HepG2 (cell line): ENCODE results near the gene KLB. TPM values are rescaled to one million over a fixed set of nuclear protein-coding genes. Genes with fewer than 3 reads are reported as not detected.

Source experiments
- HOXA5 ChIP-seq: sonication (generic); formaldehyde crosslinking; IDR thresholded peaks from 2 replicates; pipeline ENCODE4 v1.4.0; 2020; ENCODE audit warnings: missing genetic modification reagents
- HOXA9 ChIP-seq: sonication (generic); formaldehyde crosslinking; IDR thresholded peaks from 2 replicates; pipeline ENCODE4 v1.8.1; 2022; ENCODE audit warnings: missing genetic modification reagents, mild to moderate bottlenecking, moderate library complexity, borderline replicate concordance
- JDP2 ChIP-seq: sonication (generic); formaldehyde crosslinking; IDR thresholded peaks from 2 replicates; pipeline ENCODE4 v1.8.1; 2022; ENCODE audit warnings: missing genetic modification reagents, borderline replicate concordance
- JUN ChIP-seq: sonication (generic); formaldehyde crosslinking; IDR thresholded peaks from 2 replicates; pipeline ENCODE4 v1.4.0; 2020; ENCODE audit warnings: mild to moderate bottlenecking, missing genetic modification reagents
- NCOA2 ChIP-seq: sonication (generic); formaldehyde crosslinking; IDR thresholded peaks from 2 replicates; pipeline ENCODE4 v1.8.0; 2022; ENCODE audit warnings: inconsistent platforms
- POLR2A ChIP-seq, 2 experiments: IDR thresholded peaks; 2 replicates each; pipeline ENCODE4 v1.6.1; 2011; ENCODE audit warnings: low read depth in 2 of 2, low read length in 2 of 2, mild to moderate bottlenecking in 1 of 2, moderate library complexity in 1 of 2; ENCODE audit not compliant: insufficient read depth in 1 of 2
- RBM39 ChIP-seq: fragments of 200-400 bp; formaldehyde crosslinking; IDR thresholded peaks from one replicate; pipeline ENCODE4 v1.6.1; 2018; ENCODE audit warnings: antibody characterized with exemption, mild to moderate bottlenecking, low read depth, low read length; ENCODE audit not compliant: poor library complexity, severe bottlenecking
- RNF2 ChIP-seq: fragments of 450-650 bp; conservative IDR thresholded peaks from 2 replicates; pipeline ENCODE4 v1.6.1; 2016; ENCODE audit warnings: low read depth
- TBP ChIP-seq: sonication (generic); formaldehyde crosslinking; IDR thresholded peaks from 2 replicates; pipeline ENCODE4 v1.5.0; 2020; ENCODE audit warnings: missing genetic modification reagents
- TP53 ChIP-seq: sonication (generic); formaldehyde crosslinking; conservative IDR thresholded peaks from 2 replicates; pipeline ENCODE4 v1.4.0; 2020; ENCODE audit warnings: missing genetic modification reagents
- WIZ ChIP-seq: sonication (generic); formaldehyde crosslinking; IDR thresholded peaks from 2 replicates; pipeline ENCODE4 v1.5.1; 2020; ENCODE audit warnings: mild to moderate bottlenecking, missing genetic modification reagents
- ZBTB1 ChIP-seq: sonication (generic); formaldehyde crosslinking; IDR thresholded peaks from 2 replicates; pipeline ENCODE4 v1.4.0; 2020; ENCODE audit warnings: missing genetic modification reagents, borderline replicate concordance
- ZBTB33 ChIP-seq: sonication (generic); formaldehyde crosslinking; IDR thresholded peaks from 2 replicates; pipeline ENCODE4 v1.4.0; 2020; ENCODE audit warnings: missing genetic modification reagents
- ZBTB7A ChIP-seq: sonication (generic); formaldehyde crosslinking; IDR thresholded peaks from 2 replicates; pipeline ENCODE4 v1.8.0; 2022; ENCODE audit warnings: mild to moderate bottlenecking, missing genetic modification reagents
- ZFP36L1 ChIP-seq: sonication (generic); formaldehyde crosslinking; IDR thresholded peaks from 2 replicates; pipeline ENCODE4 v1.8.0; 2022; ENCODE audit warnings: mild to moderate bottlenecking, missing genetic modification reagents, moderate library complexity
- ZNF232 ChIP-seq: sonication (generic); formaldehyde crosslinking; IDR thresholded peaks from 2 replicates; pipeline ENCODE4 v1.4.0; 2020; ENCODE audit warnings: missing genetic modification reagents, borderline replicate concordance
- ZNF276 ChIP-seq: sonication (generic); formaldehyde crosslinking; IDR thresholded peaks from 2 replicates; pipeline ENCODE4 v1.4.0; 2020; ENCODE audit warnings: mild to moderate bottlenecking, low read depth, missing genetic modification reagents
- ZNF296 ChIP-seq: sonication (generic); formaldehyde crosslinking; conservative IDR thresholded peaks from 2 replicates; pipeline ENCODE4 v1.5.0; 2020; ENCODE audit warnings: mild to moderate bottlenecking, missing genetic modification reagents
- ZNF674 ChIP-seq: sonication (generic); formaldehyde crosslinking; IDR thresholded peaks from 2 replicates; pipeline ENCODE4 v1.5.0; 2020; ENCODE audit warnings: low read depth, mild to moderate bottlenecking, missing genetic modification reagents
- polyA plus RNA-seq, 8 experiments: library from polyadenylated mRNA; depleted of rRNA in 3 of 8; stranded (reverse) in 7 of 8; unstranded in 1 of 8; fragments of >200 nt; fragmentation: Illumina TruSeq in 4 of 8; extraction: Trizol in 4 of 8; gene quantifications; 2 replicates each; pipeline versions ENCODE4 v1.2.1 to v1.2.3, GENCODE V29; 2011 to 2016; ENCODE audit warnings: low read depth in 4 of 8, missing spikeins in 1 of 8, mixed read lengths in 1 of 8; ENCODE audit not compliant: insufficient read depth in 1 of 8
- total RNA-seq, 5 experiments: library from RNA; depleted of rRNA; stranded (reverse); fragments of >200 nt; fragmentation: Illumina TruSeq; extraction: Trizol; gene quantifications; 2 replicates each; pipeline ENCODE4 v1.2.3, GENCODE V29; 2016; ENCODE audit warnings: low read depth in 1 of 5
- TF ChIP-seq, protein P1 (sequence below): sonication (generic); formaldehyde crosslinking; IDR thresholded peaks from 2 replicates; pipeline ENCODE4 v1.4.0; 2020; ENCODE audit warnings: missing genetic modification reagents
- TF ChIP-seq, protein P2 (sequence below): IDR thresholded peaks from 2 replicates; pipeline ENCODE4 v1.6.1; 2016; ENCODE audit warnings: missing compliant biosample characterization, missing genetic modification reagents, borderline replicate concordance

The KLB gene
- total and polyA plus RNA-seq, 2 of the 13 experiments (the other 11 are each of a cell fraction or from before 2014, with no cell fraction given) = 25.3 to 82.0 TPM

DNA sequence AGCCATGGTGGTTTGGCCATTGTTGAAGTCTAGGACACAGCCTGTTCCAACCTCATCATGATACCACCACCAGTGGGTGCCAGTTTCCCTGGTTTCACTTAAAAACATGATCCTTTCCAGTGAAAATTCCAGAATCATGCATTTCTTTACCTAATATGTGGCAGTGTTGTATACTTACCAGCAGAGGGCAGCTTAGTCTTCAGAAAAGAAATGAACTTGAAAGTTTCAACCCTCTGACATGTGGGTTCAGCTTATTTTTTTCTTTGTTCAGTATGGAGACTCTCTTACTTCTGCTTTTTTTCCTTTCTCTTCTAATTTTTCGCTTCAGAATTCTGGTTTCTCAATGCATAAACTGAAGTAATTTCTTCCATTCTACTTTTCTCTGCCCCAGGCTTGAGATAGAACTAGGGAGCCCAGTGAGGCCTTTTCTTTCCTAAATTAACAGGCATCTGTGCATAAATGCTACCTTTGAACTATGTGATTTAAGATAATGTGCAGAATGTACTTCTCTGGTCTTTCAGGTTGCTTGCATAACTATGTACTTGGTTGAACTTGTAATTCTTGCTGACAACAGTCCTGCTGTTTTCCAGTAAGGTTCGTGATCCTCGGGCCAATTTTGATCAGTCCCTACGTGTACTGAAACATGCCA lies 62.8 kb downstream of the KLB start (continued):
- TF ChIP-seq NCOA2 (CRISPR knock-in tag) = no peak
- TF ChIP-seq RBM39 = no peak
- no peak for TF ChIP-seq HOXA9 (CRISPR knock-in tag)
- TF ChIP-seq POLR2A (IDR thresholded peaks at IDR 0.05; ENCODE audit: insufficient read depth in 1 of 2, low read depth in 2 of 2, low read length in 2 of 2) = no peak
- no peak for TF ChIP-seq ZNF296 (CRISPR knock-in tag)
- no peak for TF ChIP-seq TP53 (CRISPR knock-in tag)
- TF ChIP-seq ZBTB33 = no peak
- TF ChIP-seq ZNF232 (CRISPR knock-in tag) = no peak
- TF ChIP-seq RNF2 = no peak
- TF ChIP-seq JUN (CRISPR knock-in tag) = no peak
- TF ChIP-seq ZFP36L1 (CRISPR knock-in tag) = no peak
- TF ChIP-seq HOXA5 (CRISPR knock-in tag) = peak; percentile 73
- TF ChIP-seq ZBTB1 (CRISPR knock-in tag) = no peak
- TF ChIP-seq, protein P1, sequence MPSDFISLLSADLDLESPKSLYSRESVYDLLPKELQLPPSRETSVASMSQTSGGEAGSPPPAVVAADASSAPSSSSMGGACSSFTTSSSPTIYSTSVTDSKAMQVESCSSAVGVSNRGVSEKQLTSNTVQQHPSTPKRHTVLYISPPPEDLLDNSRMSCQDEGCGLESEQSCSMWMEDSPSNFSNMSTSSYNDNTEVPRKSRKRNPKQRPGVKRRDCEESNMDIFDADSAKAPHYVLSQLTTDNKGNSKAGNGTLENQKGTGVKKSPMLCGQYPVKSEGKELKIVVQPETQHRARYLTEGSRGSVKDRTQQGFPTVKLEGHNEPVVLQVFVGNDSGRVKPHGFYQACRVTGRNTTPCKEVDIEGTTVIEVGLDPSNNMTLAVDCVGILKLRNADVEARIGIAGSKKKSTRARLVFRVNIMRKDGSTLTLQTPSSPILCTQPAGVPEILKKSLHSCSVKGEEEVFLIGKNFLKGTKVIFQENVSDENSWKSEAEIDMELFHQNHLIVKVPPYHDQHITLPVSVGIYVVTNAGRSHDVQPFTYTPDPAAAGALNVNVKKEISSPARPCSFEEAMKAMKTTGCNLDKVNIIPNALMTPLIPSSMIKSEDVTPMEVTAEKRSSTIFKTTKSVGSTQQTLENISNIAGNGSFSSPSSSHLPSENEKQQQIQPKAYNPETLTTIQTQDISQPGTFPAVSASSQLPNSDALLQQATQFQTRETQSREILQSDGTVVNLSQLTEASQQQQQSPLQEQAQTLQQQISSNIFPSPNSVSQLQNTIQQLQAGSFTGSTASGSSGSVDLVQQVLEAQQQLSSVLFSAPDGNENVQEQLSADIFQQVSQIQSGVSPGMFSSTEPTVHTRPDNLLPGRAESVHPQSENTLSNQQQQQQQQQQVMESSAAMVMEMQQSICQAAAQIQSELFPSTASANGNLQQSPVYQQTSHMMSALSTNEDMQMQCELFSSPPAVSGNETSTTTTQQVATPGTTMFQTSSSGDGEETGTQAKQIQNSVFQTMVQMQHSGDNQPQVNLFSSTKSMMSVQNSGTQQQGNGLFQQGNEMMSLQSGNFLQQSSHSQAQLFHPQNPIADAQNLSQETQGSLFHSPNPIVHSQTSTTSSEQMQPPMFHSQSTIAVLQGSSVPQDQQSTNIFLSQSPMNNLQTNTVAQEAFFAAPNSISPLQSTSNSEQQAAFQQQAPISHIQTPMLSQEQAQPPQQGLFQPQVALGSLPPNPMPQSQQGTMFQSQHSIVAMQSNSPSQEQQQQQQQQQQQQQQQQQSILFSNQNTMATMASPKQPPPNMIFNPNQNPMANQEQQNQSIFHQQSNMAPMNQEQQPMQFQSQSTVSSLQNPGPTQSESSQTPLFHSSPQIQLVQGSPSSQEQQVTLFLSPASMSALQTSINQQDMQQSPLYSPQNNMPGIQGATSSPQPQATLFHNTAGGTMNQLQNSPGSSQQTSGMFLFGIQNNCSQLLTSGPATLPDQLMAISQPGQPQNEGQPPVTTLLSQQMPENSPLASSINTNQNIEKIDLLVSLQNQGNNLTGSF (CRISPR knock-in tag) = no peak
- TF ChIP-seq JDP2 (CRISPR knock-in tag) = no peak
- TF ChIP-seq, protein P2, sequence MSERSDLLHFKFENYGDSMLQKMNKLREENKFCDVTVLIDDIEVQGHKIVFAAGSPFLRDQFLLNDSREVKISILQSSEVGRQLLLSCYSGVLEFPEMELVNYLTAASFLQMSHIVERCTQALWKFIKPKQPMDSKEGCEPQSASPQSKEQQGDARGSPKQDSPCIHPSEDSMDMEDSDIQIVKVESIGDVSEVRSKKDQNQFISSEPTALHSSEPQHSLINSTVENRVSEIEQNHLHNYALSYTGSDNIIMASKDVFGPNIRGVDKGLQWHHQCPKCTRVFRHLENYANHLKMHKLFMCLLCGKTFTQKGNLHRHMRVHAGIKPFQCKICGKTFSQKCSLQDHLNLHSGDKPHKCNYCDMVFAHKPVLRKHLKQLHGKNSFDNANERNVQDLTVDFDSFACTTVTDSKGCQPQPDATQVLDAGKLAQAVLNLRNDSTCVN (CRISPR knock-in tag) = no peak
- TF ChIP-seq TBP (CRISPR knock-in tag) = no peak
- TF ChIP-seq WIZ (CRISPR knock-in tag) = no peak
- TF ChIP-seq ZNF674 (CRISPR knock-in tag) = no peak
- TF ChIP-seq ZBTB7A (CRISPR knock-in tag) = no peak
- no peak for TF ChIP-seq ZNF276
